AG09319 (cell line): ENCODE data around the gene HDAC7.

Source experiments
- DNase-seq: peaks from one replicate; pipeline ENCODE4 v3.0.0-alpha.2; 2010; ENCODE audit warnings: low read depth; ENCODE audit errors: extremely low read depth
- TF ChIP-seq, protein P1 (sequence below): IDR thresholded peaks from 2 replicates; pipeline ENCODE4 v1.5.1; 2011; ENCODE audit warnings: low read depth, mild to moderate bottlenecking, inconsistent platforms, low read length, moderate library complexity

Gene HDAC7

DNA sequence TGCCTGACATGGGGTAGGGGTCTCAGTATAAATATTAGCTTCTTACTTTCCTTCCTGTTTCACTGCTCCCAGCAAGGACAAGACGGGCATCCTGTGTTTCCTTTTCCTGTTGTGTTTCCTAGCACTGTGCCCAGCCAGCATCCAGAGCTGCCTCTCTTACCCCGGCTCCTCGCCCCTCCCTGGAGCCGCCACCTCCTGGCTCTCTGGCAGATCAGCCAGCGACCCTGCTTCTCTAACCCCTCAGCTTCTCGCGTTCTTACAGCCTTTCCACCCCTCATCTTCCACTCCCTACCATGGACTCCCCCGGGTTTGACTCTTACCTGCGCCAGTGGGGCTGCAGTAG lies 17.8 kb downstream of the HDAC7 start:
- no peak for DNase-seq
- TF ChIP-seq, protein P1, sequence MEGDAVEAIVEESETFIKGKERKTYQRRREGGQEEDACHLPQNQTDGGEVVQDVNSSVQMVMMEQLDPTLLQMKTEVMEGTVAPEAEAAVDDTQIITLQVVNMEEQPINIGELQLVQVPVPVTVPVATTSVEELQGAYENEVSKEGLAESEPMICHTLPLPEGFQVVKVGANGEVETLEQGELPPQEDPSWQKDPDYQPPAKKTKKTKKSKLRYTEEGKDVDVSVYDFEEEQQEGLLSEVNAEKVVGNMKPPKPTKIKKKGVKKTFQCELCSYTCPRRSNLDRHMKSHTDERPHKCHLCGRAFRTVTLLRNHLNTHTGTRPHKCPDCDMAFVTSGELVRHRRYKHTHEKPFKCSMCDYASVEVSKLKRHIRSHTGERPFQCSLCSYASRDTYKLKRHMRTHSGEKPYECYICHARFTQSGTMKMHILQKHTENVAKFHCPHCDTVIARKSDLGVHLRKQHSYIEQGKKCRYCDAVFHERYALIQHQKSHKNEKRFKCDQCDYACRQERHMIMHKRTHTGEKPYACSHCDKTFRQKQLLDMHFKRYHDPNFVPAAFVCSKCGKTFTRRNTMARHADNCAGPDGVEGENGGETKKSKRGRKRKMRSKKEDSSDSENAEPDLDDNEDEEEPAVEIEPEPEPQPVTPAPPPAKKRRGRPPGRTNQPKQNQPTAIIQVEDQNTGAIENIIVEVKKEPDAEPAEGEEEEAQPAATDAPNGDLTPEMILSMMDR, result no peak

DNA sequence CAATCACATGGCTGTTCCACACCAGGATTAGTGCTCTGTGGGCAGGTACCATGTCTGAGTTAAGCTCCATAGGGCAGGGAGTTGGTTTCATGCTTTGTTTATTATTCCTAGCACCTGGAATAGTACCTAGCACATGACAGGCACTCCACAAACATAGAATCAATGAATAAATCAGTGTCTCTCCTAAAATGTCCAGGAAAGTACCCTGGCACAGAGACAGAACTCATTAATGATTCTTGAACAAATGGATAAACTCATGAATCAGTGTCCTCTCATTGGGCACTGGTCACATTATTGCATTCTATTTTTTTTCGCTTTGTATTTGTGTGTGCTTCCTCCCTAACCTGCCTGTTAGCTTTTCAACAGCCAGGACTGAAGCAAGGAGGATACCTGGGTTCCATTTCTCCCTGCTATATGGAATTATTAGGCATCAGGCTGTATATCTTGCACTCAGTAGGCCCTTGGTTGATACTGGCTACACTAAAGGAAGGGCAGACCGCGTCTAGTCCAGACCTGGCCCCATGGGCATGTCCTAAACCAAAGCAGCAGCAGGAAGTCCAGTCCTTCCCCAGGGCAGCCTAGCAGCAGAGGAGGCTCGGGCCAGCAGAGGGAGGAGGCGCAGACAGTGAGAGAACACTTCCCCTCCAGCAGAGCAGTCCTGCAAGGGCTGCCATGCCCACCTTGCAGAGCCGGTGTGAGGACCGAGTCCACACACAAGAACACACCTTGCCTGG lies 18.4 kb downstream of the HDAC7 start:
- no peak for DNase-seq
- TF ChIP-seq, protein P1, result peak; percentile 22

DNA sequence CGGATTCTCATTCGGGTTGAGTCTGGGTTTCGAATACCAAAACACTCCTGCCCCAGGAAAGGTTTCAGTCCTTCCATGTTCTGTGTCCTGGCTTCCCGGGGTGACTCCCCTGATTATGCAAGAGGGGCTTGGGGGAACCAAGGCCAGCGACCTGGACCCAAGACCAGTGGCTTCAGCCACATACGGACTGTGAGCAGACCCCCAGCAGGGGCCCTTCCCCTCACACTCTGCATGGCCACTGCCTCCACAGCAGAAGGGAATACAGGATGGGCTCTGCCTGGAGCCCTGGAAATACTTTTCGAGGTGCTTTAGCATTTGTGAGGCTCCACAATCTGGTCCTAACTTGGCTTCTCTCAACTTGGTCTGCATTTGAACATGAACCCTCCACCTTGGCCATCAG lies 19.1 kb downstream of the HDAC7 start:
- TF ChIP-seq, protein P1, result no peak
- DNase-seq, result no peak

DNA sequence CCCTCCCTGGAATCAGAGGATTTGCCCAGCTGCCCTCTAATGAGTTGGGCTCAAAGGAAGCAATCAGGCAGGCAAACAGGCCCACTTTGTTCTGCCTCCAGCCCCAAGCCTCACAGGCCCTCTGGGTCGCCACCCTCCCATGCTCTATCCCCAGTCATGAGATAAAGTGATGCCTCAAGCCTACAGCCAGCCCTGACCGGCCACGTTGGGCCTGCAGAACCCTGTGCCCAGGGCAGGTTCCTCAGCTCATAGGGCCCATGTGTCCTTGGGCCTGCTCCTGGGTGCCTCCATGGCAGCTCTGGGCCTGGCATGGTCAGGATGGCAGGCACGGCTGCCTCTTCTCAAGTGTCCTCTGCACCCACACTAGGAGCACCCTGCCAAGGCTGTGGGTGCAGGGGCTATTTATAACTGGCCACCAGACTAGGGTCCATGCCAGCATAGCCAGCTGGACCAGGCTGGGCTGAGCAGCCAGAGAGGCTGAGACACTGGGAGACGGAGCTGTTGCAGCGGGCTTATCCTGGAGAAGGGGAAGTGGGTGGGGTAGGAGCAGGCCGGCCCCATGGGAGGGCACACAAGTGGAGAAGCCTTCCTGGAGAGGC lies 20.2 kb downstream of the HDAC7 start:
- DNase-seq, result no peak
- TF ChIP-seq, protein P1, result no peak

DNA sequence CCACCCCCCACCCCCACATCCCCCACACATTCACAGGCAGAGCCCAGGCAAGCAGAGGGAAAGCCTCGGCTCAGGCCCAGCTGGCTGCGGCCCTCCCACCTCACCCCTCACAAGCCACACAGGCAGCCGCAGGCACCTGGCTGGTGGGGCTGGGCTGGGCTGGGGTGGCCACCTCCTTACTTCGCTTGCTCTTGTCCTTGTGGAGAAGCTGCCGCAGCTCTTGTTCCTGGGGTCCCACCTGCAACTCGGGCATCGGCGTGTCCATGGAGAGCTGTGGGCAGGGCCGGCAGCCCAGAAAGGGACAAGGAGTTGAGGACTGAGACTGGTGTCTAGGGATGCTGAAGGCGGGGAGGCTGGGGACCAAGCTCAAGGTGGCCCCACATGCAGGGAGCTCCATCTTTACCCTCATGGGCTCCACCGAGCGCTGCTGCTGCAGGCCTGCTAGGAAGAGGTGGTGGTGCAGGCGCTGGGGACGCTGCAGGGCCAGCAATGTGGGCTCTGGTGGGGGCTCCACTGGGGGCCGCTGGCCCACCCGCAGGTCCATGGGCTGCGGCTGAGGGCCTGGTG lies 21.2 kb downstream of the HDAC7 start:
- TF ChIP-seq, protein P1, result no peak
- DNase-seq, result no peak

DNA sequence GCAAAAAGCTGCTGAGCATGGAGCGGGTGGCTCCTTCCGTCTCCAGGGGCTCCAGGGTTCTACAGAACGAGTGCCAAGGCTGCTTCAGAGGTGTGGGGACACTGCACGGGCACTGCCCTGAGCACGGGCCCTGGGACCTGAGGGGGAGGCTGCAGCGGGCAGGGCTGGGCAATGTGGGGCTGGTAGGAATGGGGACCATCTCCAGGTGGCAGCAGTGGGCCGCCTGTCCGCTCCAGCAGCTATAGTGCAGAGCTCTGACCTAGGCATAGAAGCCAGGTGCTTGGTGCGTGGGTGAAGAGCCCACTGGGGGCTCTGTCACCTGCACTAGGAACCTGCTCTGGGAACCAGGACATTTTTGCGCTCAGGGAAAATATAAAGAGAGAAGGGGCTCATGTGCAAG lies 22.3 kb downstream of the HDAC7 start:
- TF ChIP-seq, protein P1, result peak; percentile 16
- no peak for DNase-seq

DNA sequence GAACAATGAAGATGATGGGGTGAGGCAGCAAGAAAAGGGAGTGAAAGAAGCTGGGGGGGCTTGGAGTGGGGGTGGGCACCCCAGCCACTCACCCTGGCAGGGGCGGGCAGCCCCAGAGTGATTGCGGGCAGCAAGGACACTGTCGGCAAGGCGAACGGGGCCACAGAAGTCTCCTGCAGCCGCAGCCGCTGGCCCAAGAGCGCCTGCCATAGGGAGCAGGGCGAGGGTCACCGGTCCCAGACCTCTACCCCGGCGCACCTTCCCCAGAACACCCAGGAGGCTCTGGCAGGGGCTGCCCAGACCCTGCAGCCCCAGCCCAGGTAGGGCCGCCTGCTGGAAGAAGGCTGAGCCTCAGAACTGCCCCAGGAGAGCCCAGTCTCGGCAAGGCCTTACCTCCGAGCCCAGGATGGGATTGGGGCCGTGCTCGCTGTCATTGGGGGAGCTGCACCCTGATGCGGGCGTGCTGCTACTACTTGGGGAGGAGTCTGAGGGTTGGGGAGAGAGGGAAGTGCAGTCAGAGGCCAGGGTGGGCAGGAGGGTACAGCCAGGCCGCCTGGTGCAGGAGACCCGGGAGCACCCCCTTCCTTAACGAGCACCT lies 23.8 kb downstream of the HDAC7 start:
- DNase-seq, result no peak
- TF ChIP-seq, protein P1, result no peak
